Lower leg skin (tissue), 4 donors: ENCODE data around the gene TAGLN3. TPM values are rescaled to one million over a fixed set of nuclear protein-coding genes. Genes with fewer than 3 reads are reported as not detected.

Experiments
- DNase-seq, 2 donors: peaks; one replicate each; pipeline ENCODE4 v3.0.0-alpha.2; 2019; ENCODE audit warnings: low spot score in 2 of 2
- H3K4me3 ChIP-seq: fragments of 200-600 bp; sonication (generic); 2 replicates; pipeline ENCODE4 v1.5.1; 2017; ENCODE audit warnings: mild to moderate bottlenecking, low read depth; ENCODE audit not compliant: poor library complexity, severe bottlenecking
- CTCF ChIP-seq, 3 donors: fragments of 450-650 bp; IDR thresholded peaks; one replicate each; pipeline ENCODE4 v1.5.1; 2016; ENCODE audit warnings: antibody characterized with exemption in 3 of 3, mild to moderate bottlenecking in 3 of 3, moderate library complexity in 2 of 3
- POLR2A ChIP-seq, 2 donors: fragments of 450-650 bp; IDR thresholded peaks; one replicate each; pipeline ENCODE4 v1.6.1; 2016 to 2017; ENCODE audit warnings: antibody characterized with exemption in 2 of 2, mild to moderate bottlenecking in 1 of 2, moderate library complexity in 1 of 2
- WGBS, 2 donors: methylation state at CpG; one replicate each; pipeline ENCODE4 v1.1.5; 2018; 5-methylcytosine and 5-hydroxymethylcytosine counted together
- intact Hi-C: fragments of 100-400 bp; cut with DNase I; formaldehyde crosslinking; loops from one replicate; pipeline ENCODE4 v1.15.0; 2023; ENCODE audit warnings: low total_unique reads
- total RNA-seq, 4 donors: library from RNA; depleted of rRNA; stranded (reverse); fragments of >200 nt; gene quantifications; one replicate each; pipeline ENCODE4 v1.1.0, GENCODE V29; 2016

Gene TAGLN3
- total RNA-seq, 4 donors from 2014 or later = 0.37 to 0.68 TPM; not detected in 2

- TF ChIP-seq POLR2A (IDR thresholded peaks at IDR 0.05) (peak in 1 of 2 donors; percentile 56), CTCF (IDR thresholded peaks at IDR 0.05) (no peak)
- intact Hi-C loops = no loop called here
- 2 to 3% methylated on average over 50 to 53 of the region's 61 CpGs for WGBS, 2 donors
- H3K4me3 ChIP-seq = peak within 1 kb of the TSS; percentile 62
- peak; percentile 95 to 99 for DNase-seq
Observed at GRCh38 chr3:111978583-111979433, 19.9 kb upstream of the TAGLN3 start, which contains the start of gene ABHD10. Gene ABHD10 (plus strand): TSS chr3:111979026. CDS start chr3:111979062, 36 bp downstream.

GRCh38 chr3:111979434-111980038 is 19.2 kb upstream of the TAGLN3 start:
- intact Hi-C loops = no loop called here
- 16 to 17% methylated on average over 5 of the region's 5 CpGs for WGBS, 2 donors
- no peak for DNase-seq
- peak overlapping the region; percentile 62 for H3K4me3 ChIP-seq
- TF ChIP-seq CTCF (IDR thresholded peaks at IDR 0.05) (no peak), POLR2A (IDR thresholded peaks at IDR 0.05) (no peak)

GRCh38 chr3:111980716-111981456 is 17.8 kb upstream of the TAGLN3 start:
- WGBS, 2 donors = 85 to 86% methylated on average over 10 of the region's 10 CpGs
- DNase-seq = no peak
- intact Hi-C loops = no loop called here
- TF ChIP-seq CTCF (IDR thresholded peaks at IDR 0.05) (no peak), POLR2A (IDR thresholded peaks at IDR 0.05) (no peak)
- H3K4me3 ChIP-seq = no peak overlapping the region

- no peak overlapping the region for H3K4me3 ChIP-seq
- no peak for DNase-seq
- TF ChIP-seq POLR2A (IDR thresholded peaks at IDR 0.05) = no peak
- TF ChIP-seq CTCF (IDR thresholded peaks at IDR 0.05) = no peak
- WGBS, 2 donors = 50 to 54% methylated on average over 3 of the region's 3 CpGs
- intact Hi-C loops = no loop called here
Observed at GRCh38 chr3:111981457-111981763, 17.3 kb upstream of the TAGLN3 start.

- intact Hi-C loops = no loop called here
- DNase-seq = no peak
- TF ChIP-seq POLR2A (IDR thresholded peaks at IDR 0.05) = no peak
- no peak for TF ChIP-seq CTCF (IDR thresholded peaks at IDR 0.05)
- 44 to 54% methylated on average over 2 of the region's 2 CpGs for WGBS, 2 donors
- H3K4me3 ChIP-seq = no peak overlapping the region
Observed at GRCh38 chr3:111984636-111985298, 14.0 kb upstream of the TAGLN3 start.
